Keratinocyte (primary cell): ENCODE measurements around the gene INAFM1.

Source experiments
- EZH2 ChIP-seq: IDR thresholded peaks from one replicate; pipeline ENCODE4 v1.6.1; 2012; ENCODE audit warnings: inconsistent platforms, mild to moderate bottlenecking, low read length, moderate library complexity
- TF ChIP-seq, protein P1 (sequence below), 3 experiments: IDR thresholded peaks in 1 of 3; conservative IDR thresholded peaks in 1 of 3; optimal IDR thresholded peaks in 1 of 3; 2 replicates in 2 of 3; 3 replicates in 1 of 3; pipeline versions ENCODE3 to v1.5.1; 2011; ENCODE audit warnings: low read length in 3 of 3, mild to moderate bottlenecking in 3 of 3, moderate library complexity in 2 of 3, control low read depth in 1 of 3, inconsistent platforms in 1 of 3; ENCODE audit not compliant: insufficient read depth in 2 of 3; ENCODE audit errors: extremely low read depth in 1 of 3

DNA sequence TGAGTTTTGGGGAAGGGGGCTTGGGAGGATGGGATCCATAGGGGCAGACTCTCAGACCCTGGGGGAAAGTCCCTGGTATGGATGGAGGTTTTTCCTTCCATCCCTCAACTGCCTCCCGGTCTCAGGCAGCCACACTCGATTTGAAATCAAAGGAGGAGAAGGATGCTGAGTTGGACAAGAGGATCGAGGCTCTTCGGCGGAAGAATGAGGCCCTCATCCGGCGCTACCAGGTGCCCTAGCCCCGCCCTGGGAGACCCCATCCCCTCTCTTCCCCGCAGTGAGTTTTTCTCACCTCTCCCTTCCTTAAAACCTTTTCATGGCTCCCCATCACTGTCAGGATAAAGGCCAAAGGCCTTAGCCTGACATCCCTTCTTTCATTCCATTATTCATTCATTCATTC is 16.3 kb upstream of the INAFM1 start:
- TF ChIP-seq, protein P1, sequence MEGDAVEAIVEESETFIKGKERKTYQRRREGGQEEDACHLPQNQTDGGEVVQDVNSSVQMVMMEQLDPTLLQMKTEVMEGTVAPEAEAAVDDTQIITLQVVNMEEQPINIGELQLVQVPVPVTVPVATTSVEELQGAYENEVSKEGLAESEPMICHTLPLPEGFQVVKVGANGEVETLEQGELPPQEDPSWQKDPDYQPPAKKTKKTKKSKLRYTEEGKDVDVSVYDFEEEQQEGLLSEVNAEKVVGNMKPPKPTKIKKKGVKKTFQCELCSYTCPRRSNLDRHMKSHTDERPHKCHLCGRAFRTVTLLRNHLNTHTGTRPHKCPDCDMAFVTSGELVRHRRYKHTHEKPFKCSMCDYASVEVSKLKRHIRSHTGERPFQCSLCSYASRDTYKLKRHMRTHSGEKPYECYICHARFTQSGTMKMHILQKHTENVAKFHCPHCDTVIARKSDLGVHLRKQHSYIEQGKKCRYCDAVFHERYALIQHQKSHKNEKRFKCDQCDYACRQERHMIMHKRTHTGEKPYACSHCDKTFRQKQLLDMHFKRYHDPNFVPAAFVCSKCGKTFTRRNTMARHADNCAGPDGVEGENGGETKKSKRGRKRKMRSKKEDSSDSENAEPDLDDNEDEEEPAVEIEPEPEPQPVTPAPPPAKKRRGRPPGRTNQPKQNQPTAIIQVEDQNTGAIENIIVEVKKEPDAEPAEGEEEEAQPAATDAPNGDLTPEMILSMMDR (optimal IDR thresholded peaks at IDR 0.05 in 1 of 3, IDR thresholded peaks at IDR 0.05 in 1 of 3, conservative IDR thresholded peaks at IDR 0.05 in 1 of 3; ENCODE audit: extremely low read depth in 1 of 3, insufficient read depth in 2 of 3, low read length in 3 of 3): no peak
- no peak for TF ChIP-seq EZH2
